HepG2 (cell line): ENCODE measurements around the gene ACSL1.

Source experiments
- E2F1 ChIP-seq: sonication (generic); formaldehyde crosslinking; IDR thresholded peaks from 2 replicates; pipeline ENCODE4 v1.5.0; 2020; ENCODE audit warnings: missing genetic modification reagents
- EZH2 ChIP-seq: conservative IDR thresholded peaks from 2 replicates; pipeline ENCODE4 v1.6.1; 2012; ENCODE audit warnings: mild to moderate bottlenecking, low read depth, low read length, moderate library complexity
- FOXA3 ChIP-seq: IDR thresholded peaks from 2 replicates; pipeline ENCODE4 v1.6.1; 2016; ENCODE audit warnings: missing genetic modification reagents, missing compliant biosample characterization
- FOXP1 ChIP-seq, 2 experiments: fragments of 450-650 bp in 1 of 2; IDR thresholded peaks; 2 replicates each; pipeline ENCODE4 v1.6.1; 2017 to 2018; ENCODE audit warnings: antibody characterized with exemption in 1 of 2
- POLR2A ChIP-seq, 2 experiments: IDR thresholded peaks; 2 replicates each; pipeline ENCODE4 v1.6.1; 2011; ENCODE audit warnings: low read depth in 2 of 2, low read length in 2 of 2, mild to moderate bottlenecking in 1 of 2, moderate library complexity in 1 of 2; ENCODE audit not compliant: insufficient read depth in 1 of 2
- RAD51 ChIP-seq: fragments of 450-650 bp; IDR thresholded peaks from 2 replicates; pipeline ENCODE4 v1.6.1; 2016; ENCODE audit warnings: borderline replicate concordance
- TAF1 ChIP-seq: sonication (generic); formaldehyde crosslinking; IDR thresholded peaks from 2 replicates; pipeline ENCODE4 v1.4.0; 2020; ENCODE audit warnings: missing genetic modification reagents
- TF ChIP-seq, protein P1 (sequence below), 2 experiments: fragments of 450-650 bp in 1 of 2; sonication (generic) in 1 of 2; formaldehyde crosslinking in 1 of 2; IDR thresholded peaks; 2 replicates each; pipeline versions ENCODE4 v1.6.1 to v1.8.0; 2016 to 2022; ENCODE audit warnings: antibody characterized with exemption in 1 of 2, mild to moderate bottlenecking in 1 of 2, missing genetic modification reagents in 1 of 2

DNA sequence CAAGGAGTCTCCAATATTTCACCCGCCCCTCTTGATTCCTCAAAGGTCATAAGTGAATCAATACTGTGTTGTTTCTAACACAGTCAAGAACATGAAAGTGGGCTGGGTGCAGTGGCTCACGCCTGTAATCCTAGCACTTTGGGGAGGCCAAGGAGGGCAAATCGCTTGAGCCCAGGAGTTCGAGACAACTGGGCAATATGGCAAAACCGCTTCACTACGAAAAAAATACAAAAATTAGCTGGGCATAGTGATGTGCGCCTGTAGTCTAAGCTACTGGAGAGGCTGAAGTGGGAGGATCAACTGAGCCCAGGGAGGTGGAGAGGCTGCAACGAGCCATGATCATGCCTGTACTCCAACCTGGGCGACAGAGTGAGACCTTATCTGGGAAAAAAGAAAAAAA lies 3.4 kb downstream of the ACSL1 start:
- no peak for TF ChIP-seq E2F1 (CRISPR knock-in tag)
- no peak for TF ChIP-seq POLR2A (IDR thresholded peaks at IDR 0.05; ENCODE audit: insufficient read depth in 1 of 2, low read depth in 2 of 2, low read length in 2 of 2)
- no peak for TF ChIP-seq FOXP1 (IDR thresholded peaks at IDR 0.05)
- no peak for TF ChIP-seq FOXP1 (CRISPR knock-in tag; IDR thresholded peaks at IDR 0.05)
- no peak for TF ChIP-seq FOXA3 (CRISPR knock-in tag)
- TF ChIP-seq, protein P1, sequence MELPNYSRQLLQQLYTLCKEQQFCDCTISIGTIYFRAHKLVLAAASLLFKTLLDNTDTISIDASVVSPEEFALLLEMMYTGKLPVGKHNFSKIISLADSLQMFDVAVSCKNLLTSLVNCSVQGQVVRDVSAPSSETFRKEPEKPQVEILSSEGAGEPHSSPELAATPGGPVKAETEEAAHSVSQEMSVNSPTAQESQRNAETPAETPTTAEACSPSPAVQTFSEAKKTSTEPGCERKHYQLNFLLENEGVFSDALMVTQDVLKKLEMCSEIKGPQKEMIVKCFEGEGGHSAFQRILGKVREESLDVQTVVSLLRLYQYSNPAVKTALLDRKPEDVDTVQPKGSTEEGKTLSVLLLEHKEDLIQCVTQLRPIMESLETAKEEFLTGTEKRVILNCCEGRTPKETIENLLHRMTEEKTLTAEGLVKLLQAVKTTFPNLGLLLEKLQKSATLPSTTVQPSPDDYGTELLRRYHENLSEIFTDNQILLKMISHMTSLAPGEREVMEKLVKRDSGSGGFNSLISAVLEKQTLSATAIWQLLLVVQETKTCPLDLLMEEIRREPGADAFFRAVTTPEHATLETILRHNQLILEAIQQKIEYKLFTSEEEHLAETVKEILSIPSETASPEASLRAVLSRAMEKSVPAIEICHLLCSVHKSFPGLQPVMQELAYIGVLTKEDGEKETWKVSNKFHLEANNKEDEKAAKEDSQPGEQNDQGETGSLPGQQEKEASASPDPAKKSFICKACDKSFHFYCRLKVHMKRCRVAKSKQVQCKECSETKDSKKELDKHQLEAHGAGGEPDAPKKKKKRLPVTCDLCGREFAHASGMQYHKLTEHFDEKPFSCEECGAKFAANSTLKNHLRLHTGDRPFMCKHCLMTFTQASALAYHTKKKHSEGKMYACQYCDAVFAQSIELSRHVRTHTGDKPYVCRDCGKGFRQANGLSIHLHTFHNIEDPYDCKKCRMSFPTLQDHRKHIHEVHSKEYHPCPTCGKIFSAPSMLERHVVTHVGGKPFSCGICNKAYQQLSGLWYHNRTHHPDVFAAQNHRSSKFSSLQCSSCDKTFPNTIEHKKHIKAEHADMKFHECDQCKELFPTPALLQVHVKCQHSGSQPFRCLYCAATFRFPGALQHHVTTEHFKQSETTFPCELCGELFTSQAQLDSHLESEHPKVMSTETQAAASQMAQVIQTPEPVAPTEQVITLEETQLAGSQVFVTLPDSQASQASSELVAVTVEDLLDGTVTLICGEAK (IDR thresholded peaks at IDR 0.05) = no peak
- TF ChIP-seq, protein P1 (CRISPR knock-in tag; IDR thresholded peaks at IDR 0.05) = no peak
- no peak for TF ChIP-seq RAD51
- TF ChIP-seq EZH2 = no peak
- TF ChIP-seq TAF1 (CRISPR knock-in tag) = no peak
